Body of pancreas (tissue), 4 donors: ENCODE results near the gene THSD4. TPM values are rescaled to one million over a fixed set of nuclear protein-coding genes. Genes with fewer than 3 reads are reported as not detected.

Source experiments
- ATAC-seq: fragments of 150-250 bp; one replicate; pipeline ENCODE4 v1.9.1; 2016
- DNase-seq, 4 donors: peaks; one replicate each; pipeline ENCODE4 v3.0.0-alpha.2; 2019
- H3K27ac ChIP-seq, 4 donors: fragments of 200-600 bp; sonication (generic); 1 replicate in 3 of 4; 2 replicates in 1 of 4; pipeline versions ENCODE4 v1.5.1 to v1.6.1; 2016 to 2019; ENCODE audit warnings: mild to moderate bottlenecking in 1 of 4, mixed read lengths in 1 of 4, moderate library complexity in 1 of 4
- H3K27me3 ChIP-seq, 2 donors: fragments of 200-600 bp; sonication (generic); one replicate each; pipeline ENCODE4 v1.6.0; 2016; ENCODE audit warnings: mild to moderate bottlenecking in 1 of 2
- H3K36me3 ChIP-seq, 2 donors: fragments of 200-600 bp; sonication (generic); replicated peaks in 1 of 2; 2 replicates each; pipeline ENCODE4 v1.5.1; 2016; ENCODE audit warnings: low read depth in 2 of 2; ENCODE audit not compliant: insufficient read depth in 1 of 2
- H3K4me1 ChIP-seq: fragments of 200-600 bp; sonication (generic); one replicate; pipeline ENCODE4 v1.6.0; 2016
- H3K4me3 ChIP-seq, 2 donors: fragments of 200-600 bp; sonication (generic); 1 replicate in 1 of 2; 2 replicates in 1 of 2; pipeline ENCODE4 v1.5.1; 2016 to 2019
- H3K9me3 ChIP-seq, 3 donors: fragments of 200-600 bp; sonication (generic); 1 replicate in 2 of 3; 2 replicates in 1 of 3; pipeline ENCODE4 v1.5.1; 2016
- CTCF ChIP-seq, 7 experiments: fragments of 450-650 bp in 4 of 7; fragments of 200-600 bp in 3 of 7; sonication (generic) in 3 of 7; IDR thresholded peaks; one replicate each; pipeline ENCODE4 v1.5.1; 2016 to 2019; ENCODE audit warnings: antibody characterized with exemption in 7 of 7
- POLR2A ChIP-seq, 3 donors: fragments of 450-650 bp; IDR thresholded peaks; one replicate each; pipeline ENCODE4 v1.6.1; 2016; ENCODE audit warnings: antibody characterized with exemption in 3 of 3, mild to moderate bottlenecking in 2 of 3
- WGBS, 2 donors: methylation state at CpG; one replicate each; pipeline ENCODE4 v1.1.5; 2017; 5-methylcytosine and 5-hydroxymethylcytosine counted together
- intact Hi-C: fragments of 100-400 bp; cut with DNase I; formaldehyde crosslinking; loops from one replicate; pipeline ENCODE4 v1.15.1; 2023
- total RNA-seq, 2 donors: library from RNA; depleted of rRNA; stranded (reverse); fragments of >200 nt; gene quantifications; one replicate each; pipeline ENCODE4 v1.1.0, GENCODE V29; 2016

The THSD4 gene
- total RNA-seq, 2 donors from 2014 or later = 12.9 to 16.1 TPM

- no peaks in the 10 kb centered on the region for H3K27me3 ChIP-seq
- H3K27ac ChIP-seq = no peak overlapping the region
- no peaks in the 10 kb centered on the region for H3K9me3 ChIP-seq
- WGBS, 2 donors = 76 to 85% methylated on average over 2 of the region's 2 CpGs
- TF ChIP-seq POLR2A (IDR thresholded peaks at IDR 0.05) = no peak
- no peak for TF ChIP-seq CTCF (IDR thresholded peaks at IDR 0.05)
- intact Hi-C loops = no loop called here
- DNase-seq = no peak
- no peak for ATAC-seq
- no peaks in the 10 kb centered on the region for H3K36me3 ChIP-seq
- H3K4me3 ChIP-seq = no peak overlapping the region
- H3K4me1 ChIP-seq = peaks cover 5% of the 10 kb centered on the region
These were observed 543.8 kb downstream of the THSD4 start for GRCh38 chr15:71658827-71659729.

GRCh38 chr15:71659730-71660067, 544.4 kb downstream of the THSD4 start:
- intact Hi-C loops = no loop called here
- Histone ChIP-seq H3K27me3 (no peaks in the 10 kb centered on the region), H3K27ac (no peak overlapping the region), H3K9me3 (no peaks in the 10 kb centered on the region), H3K36me3 (no peaks in the 10 kb centered on the region), H3K4me1 (peaks cover 5% of the 10 kb centered on the region), H3K4me3 (no peak overlapping the region)
- ATAC-seq (no peak), DNase-seq (no peak)
- WGBS, 2 donors = 77 to 81% methylated on average over 4 of the region's 4 CpGs
- TF ChIP-seq POLR2A (IDR thresholded peaks at IDR 0.05) (no peak), CTCF (IDR thresholded peaks at IDR 0.05) (no peak)

- no peak for DNase-seq
- H3K27ac ChIP-seq = no peak overlapping the region
- H3K36me3 ChIP-seq = no peaks in the 10 kb centered on the region
- TF ChIP-seq POLR2A (IDR thresholded peaks at IDR 0.05) (no peak), CTCF (IDR thresholded peaks at IDR 0.05) (no peak)
- H3K4me1 ChIP-seq = peaks cover 5% of the 10 kb centered on the region
- intact Hi-C loops = no loop called here
- H3K27me3 ChIP-seq = no peaks in the 10 kb centered on the region
- H3K4me3 ChIP-seq = no peak overlapping the region
- WGBS, 2 donors = 80% methylated on average over 14 to 15 of the region's 15 CpGs
- no peak for ATAC-seq
- H3K9me3 ChIP-seq = no peaks in the 10 kb centered on the region
These were observed 545.2 kb downstream of the THSD4 start for GRCh38 chr15:71660501-71660900.

GRCh38 chr15:71662306-71662705, 547.0 kb downstream of the THSD4 start:
- TF ChIP-seq POLR2A (IDR thresholded peaks at IDR 0.05) = no peak
- TF ChIP-seq CTCF (IDR thresholded peaks at IDR 0.05) = no peak
- Histone ChIP-seq H3K27me3 (no peaks in the 10 kb centered on the region), H3K27ac (no peak overlapping the region), H3K9me3 (no peaks in the 10 kb centered on the region), H3K36me3 (no peaks in the 10 kb centered on the region), H3K4me3 (no peak overlapping the region), H3K4me1 (peaks cover 5% of the 10 kb centered on the region)
- intact Hi-C loops = no loop called here
- ATAC-seq (no peak), DNase-seq (no peak)
- WGBS, 2 donors = 40 to 50% methylated on average over 1 of the region's 1 CpG

GRCh38 chr15:71664622-71665021, 549.4 kb downstream of the THSD4 start:
- WGBS, 2 donors = 81 to 86% methylated on average over 1 of the region's 1 CpG
- H3K27me3 ChIP-seq = no peaks in the 10 kb centered on the region

More at GRCh38 chr15:71664622-71665021, 549.4 kb downstream of the THSD4 start:
- ATAC-seq = no peak
- Histone ChIP-seq H3K36me3 (no peaks in the 10 kb centered on the region), H3K27ac (no peak overlapping the region), H3K4me1 (peaks cover 5% of the 10 kb centered on the region), H3K4me3 (no peak overlapping the region), H3K9me3 (no peaks in the 10 kb centered on the region)
- intact Hi-C loops = no loop called here
- no peak for TF ChIP-seq POLR2A (IDR thresholded peaks at IDR 0.05)
- TF ChIP-seq CTCF (IDR thresholded peaks at IDR 0.05) = no peak
- no peak for DNase-seq
